ENCODE results near the gene BMP6. TPM values are rescaled to one million over a fixed set of nuclear protein-coding genes. Genes with fewer than 3 reads are reported as not detected.

Gene BMP6
- total and polyA plus RNA-seq, 2 of the 4 experiments (the other 2 are of a cell fraction), result 0.18 to 0.19 TPM

- Histone ChIP-seq H3K56ac (ENCODE audit: extremely low read depth, insufficient read depth, low read length) (no peak overlapping the region), H3K4ac (ENCODE audit: low read depth, low read length) (no peak overlapping the region), H3K4me1 (ENCODE audit: control insufficient read depth, insufficient read depth, low read length) (no peaks in the 10 kb centered on the region), H3K4me3 (ENCODE audit: insufficient read depth, low read depth, low read length) (no peak overlapping the region), H2AFZ (replicated peaks; ENCODE audit: low read length, poor library complexity) (no peak overlapping the region), H2BK5ac (ENCODE audit: low read depth, low read length, poor library complexity, severe bottlenecking) (no peak overlapping the region), H2BK20ac (ENCODE audit: low read depth, low read length) (no peak overlapping the region), H3K4me2 (ENCODE audit: low read depth, low read length) (no peak overlapping the region), H3K9me1 (ENCODE audit: insufficient read depth, low read length) (no peaks in the 10 kb centered on the region), H2BK15ac (ENCODE audit: low read depth, low read length) (no peak overlapping the region), H3K18ac (ENCODE audit: low read depth, low read length) (no peak overlapping the region), H4K5ac (ENCODE audit: low read depth, low read length) (no peak overlapping the region), H3K9me3 (ENCODE audit: control insufficient read depth, insufficient read depth, low read length) (no peaks in the 10 kb centered on the region), H3K9ac (ENCODE audit: low read depth, low read length) (no peak overlapping the region), H4K8ac (ENCODE audit: low read depth in 2 of 2, low read length in 2 of 2) (no peak overlapping the region), H4K20me1 (ENCODE audit: insufficient read depth, low read length) (no peaks in the 10 kb centered on the region), H3K14ac (replicated peaks; ENCODE audit: low read depth, low read length) (no peak overlapping the region), H3K27me3 (ENCODE audit: control insufficient read depth, insufficient read depth, low read length) (no peaks in the 10 kb centered on the region), H3K27ac (ENCODE audit: insufficient read depth, low read length) (no peak overlapping the region), H4K91ac (ENCODE audit: insufficient read depth, low read depth, low read length) (no peak overlapping the region), H2AK5ac (ENCODE audit: low read depth, low read length) (no peak overlapping the region), H2AK9ac (replicated peaks; ENCODE audit: low read depth, low read length, poor library complexity) (no peak overlapping the region), H2BK120ac (ENCODE audit: low read depth, low read length) (no peak overlapping the region), H3K79me1 (ENCODE audit: low read depth in 1 of 2, low read length in 2 of 2) (peaks cover 14 to 15% of the 10 kb centered on the region in 2 experiments), H3K23ac (ENCODE audit: low read depth, low read length) (no peak overlapping the region), H3K36me3 (ENCODE audit: control insufficient read depth, insufficient read depth, low read length) (peaks cover 69% of the 10 kb centered on the region)
- dilution Hi-C loops (cut with HindIII; ENCODE audit: low sequenced_read_pairs, unreplicated experiment), result no loop called here
- no CpG with 5 or more reads among the region's 12 CpGs for WGBS, 2 experiments (ENCODE audit: extremely low coverage in 2 of 2, insufficient read length in 1 of 2)
- ChIA-PET CTCF (no interaction called here), POLR2A (ENCODE audit: unreplicated experiment) (no interaction called here)
- DNase-seq (no peak), ATAC-seq (ENCODE audit: low read depth) (no peak)
- in situ Hi-C loops (cut with MboI; ENCODE audit: low sequenced_read_pairs), result loop anchor here (10.0 kb wide), 1 partner anchor 169 kb away; the partner anchor contains the start of gene BMP6
- intact Hi-C loops (cut with micrococcal nuclease), result loop anchor here (5.0 kb wide), 1 partner anchor 171 kb away; no protein-coding TSS in a partner anchor
- TF ChIP-seq ELK1 (IDR thresholded peaks at IDR 0.05; ENCODE audit: borderline replicate concordance, low read depth, low read length), result no peak
- no peak for TF ChIP-seq CTCF (conservative IDR thresholded peaks at IDR 0.05; ENCODE audit: low read depth, low read length)
- TF ChIP-seq USF2 (IDR thresholded peaks at IDR 0.05; ENCODE audit: low read depth, low read length), result no peak
- no peak for TF ChIP-seq BHLHE40 (IDR thresholded peaks at IDR 0.05; ENCODE audit: low read depth, low read length)
- no peak for TF ChIP-seq MXI1 (IDR thresholded peaks at IDR 0.05; ENCODE audit: borderline replicate concordance, low read depth, low read length)
- no peak for TF ChIP-seq RCOR1 (IDR thresholded peaks at IDR 0.05; ENCODE audit: insufficient replicate concordance, low read length)
- no TSS peak for BruUV-seq (replicated peaks)
Observed at GRCh38 chr6:7893342-7893741, 167.4 kb downstream of the BMP6 start.
